Subcutaneous abdominal adipose tissue (tissue), 5 donors: ENCODE data around the gene MAK.
A peak's percentile ranks its signal among the peaks of the same experiment; 100 is the strongest.
"Not testable (repeated sequence)": the region's sequence is repeated elsewhere in the genome, so short reads cannot be mapped to it uniquely, and the experiment has no call there.

Experiments used
- H3K27ac ChIP-seq: one replicate; pipeline ENCODE4 v1.7.0; 2013; ENCODE audit warnings: low read depth, mild to moderate bottlenecking, inconsistent platforms, low read length, moderate library complexity
- H3K27me3 ChIP-seq, 5 donors: one replicate each; pipeline ENCODE4 v1.7.0; 2013; ENCODE audit warnings: low read length in 5 of 5, inconsistent platforms in 1 of 5; ENCODE audit not compliant: control insufficient read depth in 5 of 5, insufficient read depth in 4 of 5
- H3K36me3 ChIP-seq, 5 donors: one replicate each; pipeline ENCODE4 v1.7.0; 2013; ENCODE audit warnings: low read length in 5 of 5; ENCODE audit not compliant: control insufficient read depth in 5 of 5, insufficient read depth in 5 of 5
- H3K4me1 ChIP-seq, 5 donors: one replicate each; pipeline ENCODE4 v1.7.0; 2013; ENCODE audit warnings: low read length in 5 of 5, mild to moderate bottlenecking in 3 of 5, moderate library complexity in 1 of 5; ENCODE audit not compliant: control insufficient read depth in 5 of 5, insufficient read depth in 5 of 5
- H3K4me3 ChIP-seq, 5 donors: one replicate each; pipeline ENCODE4 v1.7.0; 2013; ENCODE audit warnings: low read length in 5 of 5, low read depth in 1 of 5
- H3K9ac ChIP-seq, 5 donors: one replicate each; pipeline ENCODE4 v1.7.0; 2013; ENCODE audit warnings: low read length in 5 of 5, mild to moderate bottlenecking in 4 of 5, moderate library complexity in 3 of 5
- H3K9me3 ChIP-seq, 5 donors: one replicate each; pipeline ENCODE4 v1.7.0; 2013; ENCODE audit warnings: low read length in 5 of 5; ENCODE audit not compliant: control insufficient read depth in 5 of 5
- donor health status: healthy.
- donor health status: healthy.
- donor health status: healthy.
- donor health status: healthy.
- donor health status: healthy.

Gene MAK

DNA sequence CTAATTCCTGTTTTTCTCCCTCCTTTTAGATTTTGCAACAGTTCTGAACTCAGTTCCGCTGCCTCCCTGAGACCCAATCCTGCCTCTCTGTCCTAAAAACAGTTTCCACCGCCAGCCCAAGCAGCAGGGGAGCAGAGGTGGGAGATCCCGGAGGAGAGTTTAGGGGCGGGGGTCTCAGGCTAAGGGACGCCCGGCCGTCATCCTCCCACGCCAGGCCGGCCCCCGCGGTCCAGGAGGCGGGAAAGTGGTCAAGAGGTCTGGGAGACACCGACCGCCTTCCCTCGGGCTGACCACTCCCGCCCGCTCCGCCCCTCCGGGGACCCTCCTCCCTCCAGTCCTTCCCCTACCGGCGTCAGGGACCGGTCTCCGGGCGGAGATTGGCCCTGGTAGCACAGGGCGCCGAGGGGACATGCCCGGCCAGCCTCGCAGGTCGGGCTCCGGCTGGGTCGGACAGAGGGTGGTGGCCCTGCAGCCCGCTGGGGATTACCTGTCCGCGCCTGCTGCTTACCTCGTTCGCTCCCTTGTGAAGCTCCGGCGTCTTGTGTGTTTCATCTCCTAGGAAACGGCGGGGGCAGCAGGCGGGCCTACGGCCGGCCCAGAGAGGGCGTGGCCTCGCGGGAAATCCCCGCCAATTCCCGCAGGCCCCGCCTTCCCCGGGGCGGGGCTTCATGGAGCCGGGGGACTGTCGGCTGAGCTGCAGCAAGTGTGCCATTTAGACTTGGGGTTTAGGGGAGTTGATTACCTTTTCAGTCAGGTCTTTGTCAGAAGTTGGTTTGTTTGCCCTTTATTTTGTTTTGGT is at the start of gene MAK:
Gene MAK (minus strand): TSS at position 545 of the 799 bp plus-strand sequence. CDS start 7,891 bp downstream, outside the sequence.
- no peak within 1 kb of the TSS for H3K27ac ChIP-seq
- peak within 1 kb of the TSS in 4 of 5 donors; percentile 64 to 80 (median 73) for H3K9ac ChIP-seq

GRCh38 chr6:10886691-10887502 is 48.6 kb upstream of the MAK start, which contains the start of gene SYCP2L:
SYCP2L (plus strand) TSS chr6:10887052; CDS start chr6:10887127, 75 bp downstream.
- no peaks in the 10 kb centered on the region for H3K36me3 ChIP-seq
- peaks cover 0 to 29% (median 22%) of the 10 kb centered on the region in 5 donors for H3K4me1 ChIP-seq
- peaks cover 0 to 5% (median 0%) of the 10 kb centered on the region in 5 donors for H3K9me3 ChIP-seq
- no peak within 1 kb of the TSS for H3K27ac ChIP-seq
- H3K9ac ChIP-seq = peak within 1 kb of the TSS in 2 of 5 donors; percentile 40 to 56
- H3K4me3 ChIP-seq = peak within 1 kb of the TSS; percentile 48 to 75 (median 68)
- H3K27me3 ChIP-seq = peaks cover 4 to 40% (median 30%) of the 10 kb centered on the region in 5 donors

More for the DNA sequence above, at the start of gene MAK:
- no peaks in the 10 kb centered on the region for H3K27me3 ChIP-seq
- peaks cover 0 to 23% (median 17%) of the 10 kb centered on the region in 5 donors for H3K4me1 ChIP-seq
- H3K4me3 ChIP-seq = peak within 1 kb of the TSS; percentile 75 to 86 (median 85)
- no peaks in the 10 kb centered on the region for H3K36me3 ChIP-seq
- no peaks in the 10 kb centered on the region for H3K9me3 ChIP-seq

DNA sequence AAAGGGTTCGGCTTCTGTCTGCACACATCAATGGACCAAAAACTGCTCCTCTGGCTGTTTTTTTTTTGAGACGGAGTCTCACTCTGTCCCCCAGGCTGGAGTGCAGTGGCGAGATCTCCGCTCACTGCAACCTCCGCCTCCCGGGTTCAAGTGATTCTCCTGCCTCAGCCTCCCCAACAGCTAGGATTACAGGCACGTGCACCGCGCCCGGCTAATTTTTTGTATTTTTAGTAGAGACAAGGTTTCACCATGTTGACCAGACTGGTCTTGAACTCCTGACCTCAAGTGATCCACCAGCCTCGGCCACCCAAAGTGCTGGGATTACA is 48.0 kb upstream of the MAK start:
- H3K9ac ChIP-seq, H3K9me3 ChIP-seq, H3K27ac ChIP-seq, H3K36me3 ChIP-seq: not testable (repeated sequence)
- H3K4me3 ChIP-seq = peak overlapping the region; percentile 48 to 75 (median 68)
- H3K4me1 ChIP-seq = peaks cover 0 to 33% (median 22%) of the 10 kb centered on the region in 5 donors
- H3K27me3 ChIP-seq = peaks cover 4 to 46% (median 35%) of the 10 kb centered on the region in 5 donors

GRCh38 chr6:10884245-10884972 is 46.1 kb upstream of the MAK start:
- Histone ChIP-seq H3K27me3 (peaks cover 4 to 57% (median 42%) of the 10 kb centered on the region in 5 donors), H3K9me3 (no peaks in the 10 kb centered on the region), H3K36me3 (no peaks in the 10 kb centered on the region), H3K4me3 (no peak overlapping the region), H3K9ac (no peak overlapping the region), H3K27ac (no peak overlapping the region), H3K4me1 (peaks cover 0 to 33% (median 22%) of the 10 kb centered on the region in 5 donors)

- Histone ChIP-seq H3K4me1 (peaks cover 0 to 33% (median 22%) of the 10 kb centered on the region in 5 donors), H3K4me3 (peak overlapping the region in 2 of 5 donors; percentile 14 to 44), H3K27me3 (peaks cover 4 to 57% (median 42%) of the 10 kb centered on the region in 5 donors), H3K27ac (no peak overlapping the region), H3K9ac (no peak overlapping the region), H3K36me3 (no peaks in the 10 kb centered on the region), H3K9me3 (no peaks in the 10 kb centered on the region)
Observed at GRCh38 chr6:10883312-10884244, 45.2 kb upstream of the MAK start.

- Histone ChIP-seq H3K27ac (no peak overlapping the region), H3K27me3 (peaks cover 4 to 56% (median 42%) of the 10 kb centered on the region in 5 donors), H3K9ac (no peak overlapping the region), H3K36me3 (no peaks in the 10 kb centered on the region), H3K9me3 (no peaks in the 10 kb centered on the region), H3K4me3 (peak overlapping the region in 1 of 5 donors; percentile 6), H3K4me1 (peaks cover 0 to 31% (median 21%) of the 10 kb centered on the region in 5 donors)
Observed at GRCh38 chr6:10882657-10883171, 44.4 kb upstream of the MAK start.

DNA sequence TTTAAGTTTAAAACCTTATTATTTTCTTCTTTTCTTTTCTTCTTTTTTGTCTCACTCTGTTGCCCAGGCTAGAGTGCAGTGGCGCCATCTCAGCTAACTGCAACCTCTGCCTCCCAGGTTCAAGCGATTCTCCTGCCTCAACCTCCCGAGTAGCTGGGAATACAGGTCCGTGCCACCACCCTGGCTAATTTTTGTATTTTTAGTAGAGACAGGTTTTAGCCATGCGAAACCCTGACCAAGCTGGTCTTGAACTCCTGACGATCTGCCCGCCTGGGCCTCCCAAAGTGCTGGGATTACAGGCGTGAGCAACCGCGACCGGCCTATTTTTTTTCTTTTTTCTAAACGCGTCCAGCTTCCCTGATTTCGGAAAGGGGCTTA is 43.9 kb upstream of the MAK start:
- Histone ChIP-seq H3K27me3 (peaks cover 4 to 52% (median 41%) of the 10 kb centered on the region in 5 donors), H3K4me3 (peak overlapping the region in 1 of 5 donors; percentile 6), H3K4me1 (peaks cover 0 to 27% (median 20%) of the 10 kb centered on the region in 5 donors)
- H3K27ac ChIP-seq, H3K9me3 ChIP-seq, H3K9ac ChIP-seq, H3K36me3 ChIP-seq: not testable (repeated sequence)

DNA sequence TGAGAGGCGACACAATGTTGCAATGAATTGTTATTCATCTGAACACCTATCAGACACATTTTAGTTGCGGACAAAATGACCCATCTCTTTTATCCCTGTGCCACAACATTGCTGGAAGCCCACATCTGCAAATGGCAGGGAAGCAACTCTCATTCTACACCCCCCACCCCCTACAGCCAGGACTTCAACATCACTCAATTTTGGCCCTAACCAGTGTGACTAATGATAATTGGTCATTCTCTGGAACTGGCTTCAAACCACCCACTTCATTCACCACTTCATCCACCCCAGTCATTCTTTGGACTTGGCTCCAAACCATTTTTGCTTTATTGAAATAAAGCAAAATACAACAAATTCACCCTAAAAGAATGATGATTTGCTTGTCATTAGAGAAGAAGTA is 42.0 kb upstream of the MAK start:
- no peak overlapping the region for H3K4me3 ChIP-seq
- peaks cover 4 to 46% (median 35%) of the 10 kb centered on the region in 5 donors for H3K27me3 ChIP-seq

More for the DNA sequence above, 42.0 kb upstream of the MAK start:
- Histone ChIP-seq H3K9me3 (no peaks in the 10 kb centered on the region), H3K27ac (no peak overlapping the region), H3K36me3 (no peaks in the 10 kb centered on the region), H3K9ac (no peak overlapping the region), H3K4me1 (peaks cover 0 to 19% (median 12%) of the 10 kb centered on the region in 5 donors)
